GM12874 (cell line): Measurements from ENCODE around the gene CYB561D2.

Source experiments
- TF ChIP-seq, protein P1 (sequence below): IDR thresholded peaks from 2 replicates; pipeline ENCODE4 v1.5.1; 2011; ENCODE audit warnings: low read depth, mild to moderate bottlenecking, control low read depth, low read length, moderate library complexity; ENCODE audit not compliant: insufficient read depth

Gene CYB561D2, protein sequence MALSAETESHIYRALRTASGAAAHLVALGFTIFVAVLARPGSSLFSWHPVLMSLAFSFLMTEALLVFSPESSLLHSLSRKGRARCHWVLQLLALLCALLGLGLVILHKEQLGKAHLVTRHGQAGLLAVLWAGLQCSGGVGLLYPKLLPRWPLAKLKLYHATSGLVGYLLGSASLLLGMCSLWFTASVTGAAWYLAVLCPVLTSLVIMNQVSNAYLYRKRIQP

DNA sequence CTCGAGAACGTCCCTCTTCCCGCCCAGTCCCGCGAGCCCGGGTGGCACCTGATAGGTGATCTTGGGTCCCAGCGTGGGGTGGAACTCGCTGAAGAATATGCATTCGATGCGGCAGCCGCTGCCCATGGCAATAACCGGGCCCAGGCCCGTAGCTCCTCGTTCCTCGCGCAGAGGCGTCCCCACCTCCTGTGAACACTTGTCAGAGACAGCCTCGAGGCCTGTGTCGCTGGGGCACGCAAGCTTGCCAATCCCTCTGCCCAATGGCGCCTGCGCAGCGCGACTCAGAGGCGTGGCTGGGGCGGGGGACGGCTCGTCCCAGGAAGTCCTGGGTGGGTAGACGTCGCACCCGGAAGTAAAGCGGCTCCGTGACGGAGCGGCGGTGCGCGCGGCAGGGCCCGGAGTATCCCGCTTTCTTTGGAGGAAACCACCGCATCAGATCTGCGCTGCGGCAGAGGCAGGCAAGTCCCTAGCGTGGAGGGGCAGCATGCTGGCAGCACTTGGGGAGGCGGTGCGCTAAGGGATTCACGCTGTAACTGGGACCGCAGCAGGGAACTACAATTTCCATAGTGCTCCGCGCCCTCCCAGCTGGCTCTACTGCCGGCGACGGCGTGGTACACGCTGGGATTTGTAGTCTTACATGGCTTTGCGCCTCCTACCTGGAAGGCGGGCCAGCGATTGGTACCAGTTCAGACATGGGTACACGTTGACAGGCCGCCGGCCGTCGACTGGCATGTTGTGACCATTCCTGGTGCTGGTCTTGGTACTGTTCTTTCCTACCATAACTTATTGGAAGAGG lies at the start of gene CYB561D2, which contains the start of gene NPRL2:
CYB561D2 (plus strand) TSS at position 336 of the 796 bp plus-strand sequence. CDS start 572 bp downstream, outside the sequence.
NPRL2 (minus strand) TSS at position 249 of the 796 bp plus-strand sequence; CDS start at position 126, 123 bp downstream.
- TF ChIP-seq, protein P1, sequence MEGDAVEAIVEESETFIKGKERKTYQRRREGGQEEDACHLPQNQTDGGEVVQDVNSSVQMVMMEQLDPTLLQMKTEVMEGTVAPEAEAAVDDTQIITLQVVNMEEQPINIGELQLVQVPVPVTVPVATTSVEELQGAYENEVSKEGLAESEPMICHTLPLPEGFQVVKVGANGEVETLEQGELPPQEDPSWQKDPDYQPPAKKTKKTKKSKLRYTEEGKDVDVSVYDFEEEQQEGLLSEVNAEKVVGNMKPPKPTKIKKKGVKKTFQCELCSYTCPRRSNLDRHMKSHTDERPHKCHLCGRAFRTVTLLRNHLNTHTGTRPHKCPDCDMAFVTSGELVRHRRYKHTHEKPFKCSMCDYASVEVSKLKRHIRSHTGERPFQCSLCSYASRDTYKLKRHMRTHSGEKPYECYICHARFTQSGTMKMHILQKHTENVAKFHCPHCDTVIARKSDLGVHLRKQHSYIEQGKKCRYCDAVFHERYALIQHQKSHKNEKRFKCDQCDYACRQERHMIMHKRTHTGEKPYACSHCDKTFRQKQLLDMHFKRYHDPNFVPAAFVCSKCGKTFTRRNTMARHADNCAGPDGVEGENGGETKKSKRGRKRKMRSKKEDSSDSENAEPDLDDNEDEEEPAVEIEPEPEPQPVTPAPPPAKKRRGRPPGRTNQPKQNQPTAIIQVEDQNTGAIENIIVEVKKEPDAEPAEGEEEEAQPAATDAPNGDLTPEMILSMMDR = no peak

DNA sequence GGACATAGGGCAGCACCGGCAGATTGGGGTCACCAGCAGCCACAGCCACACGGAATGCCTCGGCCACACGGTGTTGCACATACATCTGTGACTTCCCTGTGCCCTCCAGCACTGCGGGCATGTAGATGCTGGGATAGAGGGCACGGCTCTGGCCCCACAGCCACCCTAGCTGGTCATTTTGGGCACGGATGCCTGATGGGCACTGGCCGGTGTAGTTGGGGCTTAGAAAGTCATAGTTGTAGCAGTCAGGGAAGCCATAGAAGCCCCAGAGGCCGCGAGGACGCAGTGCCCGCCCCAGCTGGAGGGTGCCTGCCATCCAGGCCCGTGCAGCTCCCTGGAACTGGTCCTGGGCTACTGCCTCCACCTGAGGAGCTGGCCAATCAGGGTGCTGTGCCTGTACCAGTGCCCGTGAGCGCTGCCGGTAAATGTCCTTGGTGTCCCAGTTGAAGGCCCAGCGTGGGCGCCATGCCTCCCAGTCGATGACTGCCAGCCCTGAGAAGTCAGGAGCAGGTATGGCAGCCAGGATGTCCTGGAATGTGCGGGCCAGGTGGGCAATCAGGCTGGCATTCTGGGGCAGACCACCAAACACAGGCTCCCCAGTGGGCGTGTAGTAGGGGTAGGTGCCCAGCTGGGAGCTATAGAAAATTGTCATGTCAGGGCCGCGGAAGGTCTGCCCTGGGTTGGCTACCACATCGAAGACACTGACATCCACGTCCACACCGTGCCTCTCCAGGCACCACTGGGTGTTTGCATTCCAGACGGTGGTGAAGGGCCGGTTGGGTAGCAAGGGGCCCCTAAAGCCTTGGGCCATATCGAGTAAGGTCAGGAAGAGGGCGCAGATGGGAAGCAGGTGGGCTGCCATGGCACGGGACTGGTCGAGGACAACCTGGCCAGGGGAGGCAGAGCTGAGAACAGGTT lies 48.3 kb upstream of the CYB561D2 start:
- TF ChIP-seq, protein P1 = no peak

DNA sequence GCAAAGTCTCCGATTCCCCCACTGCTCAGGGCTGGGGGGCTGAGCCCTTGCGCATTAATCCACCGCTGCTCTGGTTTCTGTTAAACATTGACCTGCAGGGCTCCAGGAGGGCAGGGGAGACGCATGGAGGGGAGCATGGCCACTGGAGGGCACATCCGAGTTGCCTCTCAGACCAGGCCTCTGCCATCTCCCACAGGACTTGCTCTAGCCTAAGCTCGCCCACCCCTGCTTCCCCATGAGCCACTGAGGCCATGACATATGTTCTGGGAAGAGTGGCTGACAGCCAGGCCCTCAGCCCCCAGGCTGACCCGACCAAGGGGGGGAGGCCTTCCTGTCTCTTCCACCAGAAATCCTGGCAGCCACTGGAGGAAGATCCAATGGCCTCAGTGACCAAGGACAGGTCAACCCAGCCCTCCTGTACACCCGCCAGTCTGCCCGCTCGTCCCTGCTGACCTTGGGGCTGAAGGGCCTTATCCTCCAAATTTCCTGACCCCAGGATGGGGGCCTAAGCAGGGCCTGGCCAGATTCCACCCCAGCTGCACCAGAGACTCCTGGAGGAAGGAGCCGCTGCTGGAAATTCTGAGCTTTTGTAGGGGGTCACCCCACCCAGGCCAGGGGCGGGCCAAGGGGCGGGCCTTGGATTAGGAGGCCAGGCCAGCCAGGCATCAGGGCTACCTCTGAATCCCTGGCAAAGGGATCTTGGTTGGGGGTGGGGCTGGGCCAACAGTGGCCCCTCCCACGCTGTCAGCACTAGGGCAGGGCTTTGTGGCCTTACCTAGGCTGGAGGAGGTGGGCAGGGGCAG lies 47.4 kb upstream of the CYB561D2 start, which contains the start of gene HYAL1:
HYAL1 (minus strand) TSS at position 562 of the 803 bp plus-strand sequence. CDS start 618 bp downstream, outside the sequence.
- TF ChIP-seq, protein P1 = 0 out of 2 replicates have a peak, but pooled peaks have one; percentile 2

DNA sequence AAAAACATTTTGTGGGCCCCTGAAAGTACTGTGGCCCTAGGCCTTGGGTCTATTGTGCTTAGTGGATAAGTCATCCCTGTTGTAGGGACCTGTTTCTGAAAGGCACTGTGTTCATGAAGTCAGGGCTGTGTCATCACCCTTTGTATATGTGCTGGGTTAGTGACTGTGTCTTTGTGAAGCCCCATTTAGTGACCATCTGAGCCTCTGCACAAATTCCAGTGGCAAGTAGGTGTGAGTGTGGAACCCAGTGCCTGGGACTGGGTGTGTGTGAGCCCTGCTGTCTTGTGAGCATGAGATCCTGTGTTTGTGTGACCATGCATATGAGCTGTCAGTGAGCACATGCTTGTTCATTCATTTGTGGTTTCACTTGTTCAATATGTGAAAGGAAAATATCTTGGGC lies 46.1 kb upstream of the CYB561D2 start:
- TF ChIP-seq, protein P1 = no peak

DNA sequence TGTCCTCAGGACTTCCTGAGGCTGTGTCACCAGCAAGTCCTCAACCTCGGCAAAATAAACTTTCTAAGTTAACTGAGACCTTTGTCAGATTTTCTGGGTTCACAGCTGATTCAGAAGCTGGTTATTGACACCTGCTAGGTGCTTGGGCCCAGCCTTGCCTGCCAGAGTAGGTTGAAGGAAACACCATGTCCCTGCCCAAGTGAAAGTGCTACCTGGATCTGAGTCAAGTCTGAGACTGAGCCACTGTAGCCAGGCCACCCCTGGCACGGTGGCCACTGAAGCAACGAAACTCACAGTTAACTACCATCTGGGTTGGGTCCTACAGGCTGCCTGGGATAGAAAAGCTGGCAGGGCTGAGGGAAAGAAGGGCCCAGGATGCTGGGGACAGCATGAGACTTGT lies 36.3 kb upstream of the CYB561D2 start:
- TF ChIP-seq, protein P1 = no peak

DNA sequence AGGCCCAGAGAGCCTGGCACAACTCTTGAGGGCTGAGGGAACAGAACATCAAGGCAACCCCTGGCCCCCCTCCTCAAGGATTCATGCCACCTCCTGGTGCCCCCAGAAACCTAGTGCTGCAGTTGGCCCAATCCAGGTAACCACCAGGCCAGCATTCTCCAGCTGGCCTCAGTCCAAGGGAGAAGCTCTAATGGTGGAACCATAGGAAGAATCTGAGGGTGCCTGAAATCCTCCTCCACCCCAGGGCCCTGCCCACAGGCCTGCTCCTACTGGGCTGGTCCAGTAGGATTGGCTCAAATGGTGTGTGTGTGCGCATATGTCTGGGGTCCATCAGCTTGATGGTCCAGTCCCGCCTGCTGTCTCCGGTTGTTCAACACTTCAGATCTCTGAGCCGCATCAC lies 35.8 kb upstream of the CYB561D2 start:
- TF ChIP-seq, protein P1 = no peak
